ENCODE measurements around the gene ZFR. TPM values are rescaled to one million over a fixed set of nuclear protein-coding genes. Genes with fewer than 3 reads are reported as not detected.

Gene ZFR
- total and polyA plus RNA-seq, 7 donors: 25.8 to 99.9 (median 71.8) TPM

DNA sequence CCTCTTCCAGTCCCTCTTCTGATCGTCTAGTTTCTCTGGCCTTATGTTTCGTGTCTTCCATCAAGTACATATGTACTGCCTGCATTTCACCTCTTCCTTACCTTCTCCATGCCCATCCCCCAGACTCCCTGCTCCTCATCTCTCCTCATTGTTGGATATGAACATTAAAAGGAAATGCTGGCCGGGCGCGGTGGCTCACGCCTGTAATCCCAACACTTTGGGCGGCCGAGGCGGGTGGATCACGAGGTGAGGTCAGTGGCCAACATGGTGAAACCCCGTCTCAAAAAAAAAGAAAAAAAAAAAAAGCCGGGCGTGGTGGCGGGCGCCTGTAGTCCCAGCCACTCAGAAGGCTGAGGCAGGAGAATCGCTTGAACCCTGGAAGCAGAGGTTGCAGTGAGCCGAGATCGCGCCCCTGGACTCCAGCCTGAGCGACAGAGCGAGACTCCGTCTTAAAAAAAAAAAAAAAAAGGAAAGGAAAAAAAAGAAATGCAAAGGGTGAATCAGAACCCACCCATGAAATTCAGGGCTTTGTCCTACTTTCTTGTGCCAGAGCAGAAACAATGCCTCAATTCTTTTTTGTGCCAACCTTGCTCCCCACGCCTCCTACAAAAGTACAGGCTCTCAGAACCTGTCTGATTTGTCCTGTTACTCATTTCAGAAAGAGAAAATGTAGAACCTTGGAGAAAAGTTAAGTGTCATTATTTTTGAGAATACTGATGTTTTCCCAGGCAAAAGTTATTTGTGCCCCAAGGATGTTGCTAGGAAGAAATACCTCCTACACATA, 1.5 kb upstream of the ZFR start:
- Histone ChIP-seq H3K9me3 (no peaks in the 10 kb centered on the region), H3K4me3 (no peak overlapping the region), H3K4me1 (peaks cover 0 to 31% (median 25%) of the 10 kb centered on the region in 4 donors), H3K36me3 (no peaks in the 10 kb centered on the region), H3K27ac (no peak overlapping the region), H3K27me3 (no peaks in the 10 kb centered on the region)
- 25 to 72% methylated on average over 23 of the region's 23 CpGs for WGBS, 2 donors
- intact Hi-C loops (cut with DNase I): no loop called here
- TF ChIP-seq EP300 (IDR thresholded peaks at IDR 0.05): no peak
- TF ChIP-seq, protein P1, sequence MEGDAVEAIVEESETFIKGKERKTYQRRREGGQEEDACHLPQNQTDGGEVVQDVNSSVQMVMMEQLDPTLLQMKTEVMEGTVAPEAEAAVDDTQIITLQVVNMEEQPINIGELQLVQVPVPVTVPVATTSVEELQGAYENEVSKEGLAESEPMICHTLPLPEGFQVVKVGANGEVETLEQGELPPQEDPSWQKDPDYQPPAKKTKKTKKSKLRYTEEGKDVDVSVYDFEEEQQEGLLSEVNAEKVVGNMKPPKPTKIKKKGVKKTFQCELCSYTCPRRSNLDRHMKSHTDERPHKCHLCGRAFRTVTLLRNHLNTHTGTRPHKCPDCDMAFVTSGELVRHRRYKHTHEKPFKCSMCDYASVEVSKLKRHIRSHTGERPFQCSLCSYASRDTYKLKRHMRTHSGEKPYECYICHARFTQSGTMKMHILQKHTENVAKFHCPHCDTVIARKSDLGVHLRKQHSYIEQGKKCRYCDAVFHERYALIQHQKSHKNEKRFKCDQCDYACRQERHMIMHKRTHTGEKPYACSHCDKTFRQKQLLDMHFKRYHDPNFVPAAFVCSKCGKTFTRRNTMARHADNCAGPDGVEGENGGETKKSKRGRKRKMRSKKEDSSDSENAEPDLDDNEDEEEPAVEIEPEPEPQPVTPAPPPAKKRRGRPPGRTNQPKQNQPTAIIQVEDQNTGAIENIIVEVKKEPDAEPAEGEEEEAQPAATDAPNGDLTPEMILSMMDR (IDR thresholded peaks at IDR 0.05): no peak
- TF ChIP-seq POLR2AphosphoS5 (IDR thresholded peaks at IDR 0.05): no peak
- no peak for TF ChIP-seq POLR2A (IDR thresholded peaks at IDR 0.05)
- DNase-seq: no peak

DNA sequence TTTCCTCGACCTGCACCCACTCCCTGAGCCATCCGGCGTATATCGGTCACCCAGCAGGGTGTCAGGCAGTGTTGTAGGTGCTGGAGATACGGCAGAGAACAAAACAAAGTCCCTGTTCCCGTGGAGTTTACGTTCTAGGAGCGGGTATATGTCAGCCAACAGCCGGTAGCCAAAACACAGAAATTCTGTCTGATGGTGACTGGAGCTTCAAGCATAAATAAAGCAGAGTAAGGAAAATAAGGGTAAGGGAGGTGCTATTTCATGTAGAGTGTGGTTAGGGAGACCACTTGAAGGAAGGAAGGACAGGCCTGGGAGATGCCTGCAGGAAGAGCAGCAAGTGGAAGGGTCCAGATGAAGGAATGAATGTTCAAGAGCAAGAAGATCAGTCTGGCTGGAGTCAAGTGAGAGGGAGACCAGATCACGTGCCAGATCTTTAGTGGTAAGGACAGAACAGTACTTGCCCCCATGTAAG, 783 bp upstream of the ZFR start:
- H3K4me3 ChIP-seq: peak overlapping the region in 2 of 4 donors; percentile 79 to 86

DNA sequence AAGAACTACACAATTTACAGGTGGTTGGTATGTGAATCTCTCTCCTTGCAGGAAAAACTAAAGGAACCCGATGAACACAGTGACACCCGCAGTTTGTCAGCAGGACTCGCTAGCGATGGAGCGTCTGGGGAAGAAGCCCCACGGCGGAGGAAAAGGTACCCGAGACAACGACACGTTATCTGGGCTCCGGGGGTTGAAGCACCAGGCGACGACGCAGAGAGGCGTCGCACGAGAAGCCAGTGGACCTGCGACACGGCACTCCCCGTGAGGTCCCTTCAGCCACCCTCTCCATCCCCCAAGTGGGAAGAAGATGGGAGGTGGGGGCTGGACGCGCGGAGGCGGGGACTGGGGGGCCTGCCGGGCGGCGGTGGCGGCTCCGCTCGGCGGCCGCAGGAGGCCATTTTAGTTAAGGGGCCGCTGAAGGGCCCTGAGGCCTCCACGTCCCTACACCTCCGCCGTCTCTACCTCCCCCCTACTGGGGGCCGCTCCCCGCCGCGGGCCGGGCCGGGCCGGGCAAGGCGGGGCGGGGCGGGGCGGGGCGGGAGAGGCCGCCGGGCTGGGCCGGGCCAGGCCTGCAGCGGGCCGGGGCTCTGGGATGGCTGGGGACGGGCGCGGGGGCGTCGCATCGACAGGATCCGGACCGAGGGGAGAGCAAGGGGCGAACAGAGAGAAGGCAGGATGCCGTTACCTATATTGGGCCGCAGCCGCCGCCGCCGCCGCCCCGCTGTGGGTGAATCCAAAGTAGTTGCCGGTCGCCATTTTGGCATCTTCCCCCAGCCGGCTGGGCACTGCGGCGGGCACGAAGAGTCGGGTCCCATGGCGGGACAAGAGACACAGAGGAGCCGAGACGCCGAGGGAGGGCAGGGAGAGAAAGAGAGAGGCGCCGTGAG, 754 bp downstream of the ZFR start:
- WGBS, 2 donors: 1% methylated on average over 82 to 83 of the region's 83 CpGs
- Histone ChIP-seq H3K9me3 (no peaks in the 10 kb centered on the region), H3K4me1 (peaks cover 0 to 49% (median 31%) of the 10 kb centered on the region in 4 donors), H3K27ac (peak overlapping the region; percentile 93 to 96 (median 94)), H3K36me3 (no peaks in the 10 kb centered on the region), H3K27me3 (no peaks in the 10 kb centered on the region), H3K4me3 (peak overlapping the region; percentile 78 to 92 (median 82))
- peak; percentile 72 for DNase-seq
- TF ChIP-seq, protein P1 (IDR thresholded peaks at IDR 0.05): no peak
- no peak for TF ChIP-seq POLR2A (IDR thresholded peaks at IDR 0.05)
- intact Hi-C loops (cut with DNase I): loop anchor here (5.0 kb wide), 1 partner anchor 144 kb away; the partner anchor contains the start of gene SUB1

More for the DNA sequence above, 783 bp upstream of the ZFR start:
- intact Hi-C loops (cut with DNase I): no loop called here
- Histone ChIP-seq H3K36me3 (no peaks in the 10 kb centered on the region), H3K9me3 (no peaks in the 10 kb centered on the region), H3K27ac (no peak overlapping the region), H3K27me3 (no peaks in the 10 kb centered on the region), H3K4me1 (peaks cover 0 to 36% (median 27%) of the 10 kb centered on the region in 4 donors)
- WGBS, 2 donors: 88 to 89% methylated on average over 10 of the region's 10 CpGs
- TF ChIP-seq EP300 (IDR thresholded peaks at IDR 0.05): no peak
- TF ChIP-seq, protein P1 (IDR thresholded peaks at IDR 0.05): no peak
- no peak for TF ChIP-seq POLR2A (IDR thresholded peaks at IDR 0.05)
- TF ChIP-seq POLR2AphosphoS5 (IDR thresholded peaks at IDR 0.05): no peak
- DNase-seq: no peak

GRCh38 chr5:32443145-32443540, 1.4 kb downstream of the ZFR start:
- intact Hi-C loops (cut with DNase I): loop anchor here (5.0 kb wide), 1 partner anchor 144 kb away; the partner anchor contains the start of gene SUB1
- peak overlapping the region; percentile 93 to 96 (median 94) for H3K27ac ChIP-seq
- no peaks in the 10 kb centered on the region for H3K36me3 ChIP-seq
- DNase-seq: no peak
- TF ChIP-seq EP300 (IDR thresholded peaks at IDR 0.05) (no peak), POLR2AphosphoS5 (IDR thresholded peaks at IDR 0.05) (no peak), POLR2A (IDR thresholded peaks at IDR 0.05) (no peak)
- TF ChIP-seq, protein P1 (IDR thresholded peaks at IDR 0.05): no peak
- peak overlapping the region; percentile 78 to 92 (median 82) for H3K4me3 ChIP-seq
- H3K27me3 ChIP-seq: no peaks in the 10 kb centered on the region
- WGBS, 2 donors: 5 to 19% methylated on average over 7 of the region's 7 CpGs
- H3K9me3 ChIP-seq: no peaks in the 10 kb centered on the region
- peaks cover 0 to 53% (median 34%) of the 10 kb centered on the region in 4 donors for H3K4me1 ChIP-seq
